A549 (cell line): ENCODE results near the gene GUK1. TPM values are rescaled to one million over a fixed set of nuclear protein-coding genes. Genes with fewer than 3 reads are reported as not detected.

ENCODE experiments used
- ATAC-seq, 2 experiments: fragments of 200-7000 bp in 1 of 2; fragments of >200 bp in 1 of 2; cut with Nextera tagmentation in 1 of 2; cut with Tn5 transposase in 1 of 2; 3 replicates each; pipeline versions ENCODE4 v1.8.0 to v1.9.1; 2018 to 2020; ENCODE audit warnings: mild to moderate bottlenecking in 1 of 2, moderate library complexity in 1 of 2
- CTCF ChIA-PET: fragments of 300-600 bp; sonication (Branson Sonifier 250); formaldehyde crosslinking; extraction: SDS; loops from one replicate; lab custom pipeline; 2021; ENCODE audit warnings: antibody characterized with exemption, inconsistent platforms; lab: Yijun Ruan, JAX
- POLR2A ChIA-PET: fragments of 350-600 bp; formaldehyde crosslinking; extraction: SDS; loops from one replicate; lab custom pipeline; 2021; ENCODE audit warnings: antibody characterized with exemption, inconsistent platforms; lab: Yijun Ruan, JAX
- DNase-seq, 2 experiments: peaks; one replicate each; pipeline versions ENCODE4 v3.0.0 to v3.0.0-alpha.2; 2011 to 2016; ENCODE audit warnings: low read depth in 1 of 2, low spot score in 1 of 2
- FAIRE-seq: peaks from 2 replicates; lab custom pipeline; 2011; peaks lifted over from hg19 to GRCh38; lab: Jason Lieb, UNC
- H3K27ac ChIP-seq, 2 experiments: fragments of >200 bp; sonication (Bioruptor Twin); formaldehyde crosslinking; 3 replicates each; pipeline ENCODE4 v1.5.1; 2016 to 2017
- H3K4me1 ChIP-seq: fragments of >200 bp; sonication (Bioruptor Twin); formaldehyde crosslinking; 3 replicates; pipeline ENCODE4 v1.6.1; 2016
- H3K4me2 ChIP-seq: fragments of >200 bp; sonication (Bioruptor Twin); formaldehyde crosslinking; 3 replicates; pipeline ENCODE4 v1.6.1; 2016
- H3K4me3 ChIP-seq: fragments of >200 bp; sonication (Bioruptor Twin); formaldehyde crosslinking; 3 replicates; pipeline ENCODE4 v1.5.1; 2016
- H3K9me3 ChIP-seq: fragments of >200 bp; sonication (Bioruptor Twin); formaldehyde crosslinking; 3 replicates; pipeline ENCODE4 v1.6.1; 2016
- ATOH8 ChIP-seq: fragments of 250-450 bp; sonication (Bioruptor Pico); IDR thresholded peaks from 2 replicates; pipeline ENCODE4 v1.5.0; 2020; ENCODE audit warnings: low read depth, mild to moderate bottlenecking, moderate library complexity
- BCL3 ChIP-seq: fragments of >200 bp; sonication (Bioruptor Twin); formaldehyde crosslinking; IDR thresholded peaks from 3 replicates; pipeline ENCODE4 v1.6.1; 2016
- CHD2 ChIP-seq: fragments of 150-350 bp; IDR thresholded peaks from 2 replicates; pipeline ENCODE4 v1.6.1; 2014; ENCODE audit warnings: low read length; ENCODE audit not compliant: partially characterized antibody
- CTCF ChIP-seq: fragments of >200 bp; sonication (Bioruptor Twin); formaldehyde crosslinking; IDR thresholded peaks from 3 replicates; pipeline ENCODE4 v1.5.1; 2016
- E2F6 ChIP-seq: IDR thresholded peaks from 2 replicates; pipeline ENCODE4 v1.6.1; 2012; ENCODE audit warnings: low read depth, borderline replicate concordance
- EHF ChIP-seq: fragments of 250-450 bp; sonication (Bioruptor Pico); IDR thresholded peaks from 2 replicates; pipeline ENCODE4 v1.5.0; 2020; ENCODE audit warnings: mild to moderate bottlenecking
- FOSL2 ChIP-seq, 2 experiments: fragments of 450-650 bp in 1 of 2; fragments of >200 bp in 1 of 2; sonication (Bioruptor Twin) in 1 of 2; formaldehyde crosslinking; IDR thresholded peaks; 2 replicates each; pipeline versions ENCODE4 v1.5.0 to v1.6.1; 2016 to 2020; ENCODE audit warnings: mild to moderate bottlenecking in 1 of 2, moderate library complexity in 1 of 2
- HDAC2 ChIP-seq: fragments of 200-600 bp; sonication (generic); IDR thresholded peaks from 2 replicates; pipeline ENCODE4 v1.6.1; 2016
- HES2 ChIP-seq: fragments of >200 bp; sonication (Bioruptor Twin); formaldehyde crosslinking; IDR thresholded peaks from 2 replicates; pipeline ENCODE4 v1.6.1; 2016
- HMGXB4 ChIP-seq: fragments of 250-450 bp; sonication (Bioruptor Pico); IDR thresholded peaks from 2 replicates; pipeline ENCODE4 v1.5.0; 2021; ENCODE audit warnings: mild to moderate bottlenecking, moderate library complexity, borderline replicate concordance
- HOXA7 ChIP-seq: fragments of 250-450 bp; sonication (Bioruptor Pico); IDR thresholded peaks from 2 replicates; pipeline ENCODE4 v1.5.0; 2020; ENCODE audit warnings: mild to moderate bottlenecking, moderate library complexity
- HOXB5 ChIP-seq: fragments of 250-450 bp; sonication (Bioruptor Pico); IDR thresholded peaks from 2 replicates; pipeline ENCODE4 v1.5.0; 2020; ENCODE audit warnings: mild to moderate bottlenecking, moderate library complexity
- JUN ChIP-seq, 2 experiments: fragments of >200 bp; sonication (Bioruptor Twin); formaldehyde crosslinking; IDR thresholded peaks; 2 replicates in 1 of 2; 3 replicates in 1 of 2; pipeline ENCODE4 v1.6.1; 2016 to 2017
- JUNB ChIP-seq: fragments of >200 bp; sonication (Bioruptor Twin); formaldehyde crosslinking; IDR thresholded peaks from 2 replicates; pipeline ENCODE4 v1.6.1; 2016
- MAX ChIP-seq: IDR thresholded peaks from 2 replicates; pipeline ENCODE4 v1.6.1; 2012
- MYC ChIP-seq: IDR thresholded peaks from 2 replicates; pipeline ENCODE4 v1.6.1; 2012; ENCODE audit warnings: mild to moderate bottlenecking, inconsistent platforms, low read length, improper control_type of control experiment, borderline replicate concordance
- NPAS2 ChIP-seq: fragments of 250-450 bp; sonication (Bioruptor Pico); IDR thresholded peaks from 2 replicates; pipeline ENCODE4 v1.8.0; 2022; ENCODE audit warnings: mild to moderate bottlenecking, moderate library complexity, borderline replicate concordance
- PHF8 ChIP-seq: fragments of 200-600 bp; sonication (generic); IDR thresholded peaks from 2 replicates; pipeline ENCODE4 v1.6.1; 2016; ENCODE audit warnings: low read depth, mild to moderate bottlenecking, antibody characterized with exemption, moderate library complexity, borderline replicate concordance
- POLR2A ChIP-seq: IDR thresholded peaks from 2 replicates; pipeline ENCODE4 v1.6.1; 2012; ENCODE audit warnings: mild to moderate bottlenecking, low read length
- RCOR1 ChIP-seq: fragments of 150-350 bp; IDR thresholded peaks from 2 replicates; pipeline ENCODE4 v1.6.1; 2014; ENCODE audit warnings: antibody characterized with exemption, low read length, low read depth
- RFX5 ChIP-seq: fragments of 450-650 bp; IDR thresholded peaks from 2 replicates; pipeline ENCODE4 v1.7.1; 2014; ENCODE audit warnings: antibody characterized with exemption, mild to moderate bottlenecking, moderate library complexity
- RNF2 ChIP-seq: fragments of 200-600 bp; sonication (generic); IDR thresholded peaks from 2 replicates; pipeline ENCODE4 v1.6.1; 2016; ENCODE audit warnings: low read depth, mild to moderate bottlenecking, antibody characterized with exemption, moderate library complexity, borderline replicate concordance
- USF2 ChIP-seq: fragments of 450-650 bp; IDR thresholded peaks from 2 replicates; pipeline ENCODE4 v1.6.1; 2014; ENCODE audit warnings: antibody characterized with exemption
- ZC3H11A ChIP-seq: fragments of 450-650 bp; IDR thresholded peaks from 2 replicates; pipeline ENCODE4 v1.6.1; 2014; ENCODE audit warnings: antibody characterized with exemption, mild to moderate bottlenecking
- WGBS: methylation state at CpG from one replicate; pipeline ENCODE4 v1.1.6; 2017; ENCODE audit errors: missing lambda C conversion rate; 5-methylcytosine and 5-hydroxymethylcytosine counted together
- polyA plus RNA-seq, 4 experiments: library from polyadenylated mRNA; depleted of rRNA in 3 of 4; stranded (reverse); fragments of >200 nt; fragmentation: RNase III in 1 of 4; extraction: RNeasy Plus Mini Kit Qiagen cat#74134 plus additional on column Dnase treatment in 1 of 4; gene quantifications; 2 replicates in 3 of 4; 3 replicates in 1 of 4; pipeline ENCODE4 v1.2.3, GENCODE V29; 2011 to 2017

GUK1 gene
- polyA plus RNA-seq, 2 of the 4 experiments (the other 2 are of a cell fraction) = 88.9 to 106 TPM

- ChIA-PET CTCF (interaction anchor here (0.6 to 7.4 kb wide), 22 partner anchors 10 to 350 kb away, joined by 3 to 89 read pairs (median 5); no protein-coding TSS in a partner anchor), POLR2A (interaction anchor here (0.6 to 3.4 kb wide), 20 partner anchors 9 to 293 kb away, joined by 3 to 35 read pairs (median 6); partner anchors contain the start of genes ARF1 and GUK1)
- H3K4me3 ChIP-seq = peak overlapping the region; percentile 50
- no peak for TF ChIP-seq NPAS2
- FAIRE-seq (no peak), DNase-seq (no peak), ATAC-seq (peak; percentile 9 to 25)
- H3K4me2 ChIP-seq = peak overlapping the region; percentile 87
- H3K27ac ChIP-seq = peak overlapping the region; percentile 79 to 88
- WGBS = 54% methylated on average over 20 of the region's 20 CpGs
- H3K4me1 ChIP-seq = peaks cover 11% of the 10 kb centered on the region; the same call in 2 of the 3 replicates
- no peaks in the 10 kb centered on the region for H3K9me3 ChIP-seq
Measured at GRCh38 chr1:228164561-228165371, 24.7 kb downstream of the GUK1 start.

GRCh38 chr1:228165372-228166169 lies 25.5 kb downstream of the GUK1 start, which contains the start of gene IBA57:
IBA57 (plus strand) TSS chr1:228165804; CDS start chr1:228165817, 13 bp downstream.
- Histone ChIP-seq H3K27ac (peak within 1 kb of the TSS; percentile 97 to 100), H3K9me3 (no peaks in the 10 kb centered on the region), H3K4me2 (peak within 1 kb of the TSS; percentile 87), H3K4me1 (peaks cover 11% of the 10 kb centered on the region; the same call in 2 of the 3 replicates), H3K4me3 (peak within 1 kb of the TSS; percentile 66)
- DNase-seq = peak; percentile 96 to 99
- ATAC-seq = peak; percentile 82 to 90
- ChIA-PET CTCF (interaction anchor here (0.6 to 7.4 kb wide), 27 partner anchors 9 to 350 kb away, joined by 3 to 89 read pairs (median 4); no protein-coding TSS in a partner anchor), POLR2A (interaction anchor here (0.6 to 3.4 kb wide), 22 partner anchors 9 to 352 kb away, joined by 3 to 35 read pairs (median 6); partner anchors contain the start of genes ARF1 and GUK1)
- 0% methylated on average over 12 of the region's 93 CpGs for WGBS
- no peak for FAIRE-seq
- TF ChIP-seq ZC3H11A (no peak), PHF8 (peak; percentile 97), JUNB (no peak), RCOR1 (no peak), JUN (IDR thresholded peaks at IDR 0.05) (peak; percentile 89 to 99), FOSL2 (IDR thresholded peaks at IDR 0.05) (no peak), FOSL2 (CRISPR knock-in tag; IDR thresholded peaks at IDR 0.05) (peak; percentile 93), HDAC2 (no peak), RNF2 (no peak), RFX5 (peak; percentile 64), HOXA7 (CRISPR knock-in tag) (0 out of 2 replicates have a peak, but pooled peaks have one; percentile 58), CHD2 (no peak), CTCF (peak; percentile 94), ATOH8 (CRISPR knock-in tag) (no peak), USF2 (no peak), NPAS2 (no peak), EHF (CRISPR knock-in tag) (no peak; the same call in 1 of the 2 replicates), POLR2A (peak; percentile 82), HES2 (no peak), HOXB5 (peak; percentile 87), MAX (peak; percentile 89), E2F6 (peak; percentile 51; the same call in 1 of the 2 replicates), HMGXB4 (CRISPR knock-in tag) (peak; percentile 22; the same call in 1 of the 2 replicates), MYC (peak; percentile 61; the same call in 1 of the 2 replicates), BCL3 (peak; percentile 96)
